ENCODE measurements around the gene PTPRN2. TPM values are rescaled to one million over a fixed set of nuclear protein-coding genes. Genes with fewer than 3 reads are reported as not detected.

Gene PTPRN2
- total and polyA plus RNA-seq, 2 donors (not counting 3 experiments of a cell fraction or from before 2014, with no cell fraction given): 0.62 to 0.88 TPM

DNA sequence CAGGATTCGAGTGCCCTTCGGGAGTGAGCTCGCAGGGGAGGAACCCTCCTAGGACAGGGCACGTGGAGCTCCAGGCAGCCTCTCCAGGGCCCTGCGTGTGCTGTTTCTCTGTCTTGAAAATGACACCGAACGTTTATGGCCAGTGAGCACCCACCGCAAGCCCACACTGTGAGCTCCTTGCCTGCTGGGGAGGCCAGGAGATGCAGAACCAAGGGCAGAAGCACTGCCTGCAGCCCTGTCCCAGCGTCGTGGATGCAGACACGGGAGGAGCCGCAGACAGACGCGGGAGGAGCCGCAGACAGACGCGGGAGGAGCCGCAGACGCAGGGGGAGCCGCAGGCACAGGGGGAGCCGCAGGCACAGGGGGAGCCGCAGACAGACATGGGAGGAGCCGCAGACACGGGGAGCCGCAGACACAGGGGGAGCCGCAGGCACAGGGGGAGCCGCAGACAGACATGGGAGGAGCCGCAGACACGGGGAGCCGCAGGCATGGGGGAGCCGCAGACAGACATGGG, 314.4 kb downstream of the PTPRN2 start:
- H3K79me2 ChIP-seq (ENCODE audit: control insufficient read depth, insufficient read depth, low read length): no peaks in the 10 kb centered on the region
- no peaks in the 10 kb centered on the region for H3K4me1 ChIP-seq (ENCODE audit: control insufficient read depth, extremely low read depth, insufficient read depth, low read length)
- intact Hi-C loops (cut with micrococcal nuclease): no loop called here
- TF ChIP-seq JUN (IDR thresholded peaks at IDR 0.05; ENCODE audit: borderline replicate concordance, insufficient read depth, insufficient read length, low read depth) (no peak), FOS (IDR thresholded peaks at IDR 0.05; ENCODE audit: borderline replicate concordance, insufficient read depth, low read length) (no peak), MYC (IDR thresholded peaks at IDR 0.05; ENCODE audit: low read depth, low read length) (no peak), GATA2 (IDR thresholded peaks at IDR 0.05; ENCODE audit: insufficient read depth, insufficient read length, low read depth, low read length) (no peak), POLR2A (IDR thresholded peaks at IDR 0.05; ENCODE audit: low read depth, low read length) (no peak), EZH2 (IDR thresholded peaks at IDR 0.05; ENCODE audit: borderline replicate concordance, low read depth, low read length, severe bottlenecking) (no peak), POLR2AphosphoS5 (IDR thresholded peaks at IDR 0.05; ENCODE audit: insufficient read depth, low read depth, low read length) (no peak)
- TF ChIP-seq, protein P1, sequence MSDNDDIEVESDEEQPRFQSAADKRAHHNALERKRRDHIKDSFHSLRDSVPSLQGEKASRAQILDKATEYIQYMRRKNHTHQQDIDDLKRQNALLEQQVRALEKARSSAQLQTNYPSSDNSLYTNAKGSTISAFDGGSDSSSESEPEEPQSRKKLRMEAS (IDR thresholded peaks at IDR 0.05; ENCODE audit: insufficient read depth, insufficient read length): no peak
- TF ChIP-seq, protein P2, sequence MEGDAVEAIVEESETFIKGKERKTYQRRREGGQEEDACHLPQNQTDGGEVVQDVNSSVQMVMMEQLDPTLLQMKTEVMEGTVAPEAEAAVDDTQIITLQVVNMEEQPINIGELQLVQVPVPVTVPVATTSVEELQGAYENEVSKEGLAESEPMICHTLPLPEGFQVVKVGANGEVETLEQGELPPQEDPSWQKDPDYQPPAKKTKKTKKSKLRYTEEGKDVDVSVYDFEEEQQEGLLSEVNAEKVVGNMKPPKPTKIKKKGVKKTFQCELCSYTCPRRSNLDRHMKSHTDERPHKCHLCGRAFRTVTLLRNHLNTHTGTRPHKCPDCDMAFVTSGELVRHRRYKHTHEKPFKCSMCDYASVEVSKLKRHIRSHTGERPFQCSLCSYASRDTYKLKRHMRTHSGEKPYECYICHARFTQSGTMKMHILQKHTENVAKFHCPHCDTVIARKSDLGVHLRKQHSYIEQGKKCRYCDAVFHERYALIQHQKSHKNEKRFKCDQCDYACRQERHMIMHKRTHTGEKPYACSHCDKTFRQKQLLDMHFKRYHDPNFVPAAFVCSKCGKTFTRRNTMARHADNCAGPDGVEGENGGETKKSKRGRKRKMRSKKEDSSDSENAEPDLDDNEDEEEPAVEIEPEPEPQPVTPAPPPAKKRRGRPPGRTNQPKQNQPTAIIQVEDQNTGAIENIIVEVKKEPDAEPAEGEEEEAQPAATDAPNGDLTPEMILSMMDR (IDR thresholded peaks at IDR 0.05; ENCODE audit: extremely low read depth in 1 of 2, insufficient read depth in 1 of 2, low read depth in 1 of 2, low read length in 2 of 2): no peak
- H3K27ac ChIP-seq (ENCODE audit: insufficient read depth, low read depth, low read length): no peak overlapping the region
- ChIA-PET CTCF (no interaction called here), POLR2A (no interaction called here)
- dilution Hi-C loops (cut with MboI; ENCODE audit: extremely low pct_ligation_motif_present, low sequenced_read_pairs): no loop called here
- H3K36me3 ChIP-seq (ENCODE audit: control insufficient read depth in 2 of 2, extremely low read depth in 1 of 2, insufficient read depth in 2 of 2, low read length in 2 of 2): no peaks in the 10 kb centered on the region
- H3K9me1 ChIP-seq (replicated peaks; ENCODE audit: control insufficient read depth, extremely low read depth, insufficient read depth, low read length): no peaks in the 10 kb centered on the region
- DNase-seq (ENCODE audit: low read depth, low spot score) (no peak), FAIRE-seq (no peak)
- H3K27me3 ChIP-seq (ENCODE audit: control insufficient read depth in 2 of 2, insufficient read depth in 2 of 2, low read length in 2 of 2): no peaks in the 10 kb centered on the region
- peaks cover 9% of the 10 kb centered on the region for H3K9me3 ChIP-seq (replicated peaks; ENCODE audit: control insufficient read depth, insufficient read depth, low read length)
- H3K9ac ChIP-seq (replicated peaks; ENCODE audit: extremely low read depth, insufficient read depth, low read length): no peak overlapping the region
- H2AFZ ChIP-seq (ENCODE audit: low read depth, low read length): no peak overlapping the region
- H3K4me3 ChIP-seq (replicated peaks in 1 of 3; ENCODE audit: insufficient read depth in 1 of 3, low read depth in 1 of 3, low read length in 3 of 3): no peak overlapping the region
- H4K20me1 ChIP-seq (replicated peaks; ENCODE audit: control insufficient read depth, extremely low read depth, insufficient read depth, low read length): no peaks in the 10 kb centered on the region
- BruUV-seq (replicated peaks): no TSS peak
- no peak overlapping the region for H3K4me2 ChIP-seq (ENCODE audit: insufficient read depth, low read length)

Data from endothelial cell of umbilical vein (primary cell).